Lower lobe of right lung (tissue), 2 donors: Measurements from ENCODE around the gene ZSWIM4. TPM values are rescaled to one million over a fixed set of nuclear protein-coding genes. Genes with fewer than 3 reads are reported as not detected.
"Not testable (repeated sequence)": the region's sequence is repeated elsewhere in the genome, so short reads cannot be mapped to it uniquely, and the experiment has no call there.

Experiments used
- ATAC-seq, 2 donors: fragments of 200-7000 bp; cut with Tn5 transposase; one replicate each; pipeline ENCODE4 v1.9.1; 2020 to 2022; ENCODE audit warnings: mild to moderate bottlenecking in 2 of 2, moderate library complexity in 2 of 2
- DNase-seq: peaks from one replicate; pipeline ENCODE4 v3.0.0-alpha.2; 2020
- H3K27ac ChIP-seq: fragments of 200-600 bp; one replicate; pipeline ENCODE4 v1.8.0; 2022
- H3K27me3 ChIP-seq: fragments of 200-600 bp; one replicate; pipeline ENCODE4 v1.8.0; 2022; ENCODE audit warnings: low read depth
- H3K36me3 ChIP-seq: fragments of 200-600 bp; one replicate; pipeline ENCODE4 v1.8.0; 2022; ENCODE audit warnings: mild to moderate bottlenecking
- H3K4me1 ChIP-seq: fragments of 200-600 bp; one replicate; pipeline ENCODE4 v1.8.0; 2022
- H3K4me3 ChIP-seq: fragments of 200-600 bp; one replicate; pipeline ENCODE4 v1.8.0; 2022; ENCODE audit warnings: mild to moderate bottlenecking
- H3K9me3 ChIP-seq: fragments of 200-600 bp; one replicate; pipeline ENCODE4 v1.8.0; 2022
- intact Hi-C: fragments of 100-400 bp; cut with DNase I; formaldehyde crosslinking; loops from one replicate; pipeline ENCODE4 v1.11.0; 2022
- long read RNA-seq: library from polyadenylated mRNA; unstranded; transcript quantifications from one replicate; pipeline ENCODE4 v2.0.0, GENCODE V29; 2021
- total RNA-seq: library from RNA; stranded (reverse); fragmentation: NEBNext Ultra II Directional; extraction: Animal tissue kit (Norgen Biotek cat#: 25700); gene quantifications from one replicate; pipeline ENCODE4 v1.2.1, GENCODE V29; 2021
- TF ChIP-seq, protein P1 (sequence below): fragments of 200-600 bp; IDR thresholded peaks from one replicate; pipeline ENCODE4 v1.8.0; 2022; ENCODE audit warnings: antibody characterized with exemption, mild to moderate bottlenecking
- donor health status: DM: no; HTN: yes; CAD: no; lungs with severe emphysema.

The ZSWIM4 gene
- 7.4 TPM for total RNA-seq
- long read RNA-seq, partial matches to known transcripts: 3 of 19 reads
- long read RNA-seq, other reads (novel, unspliced or antisense): 16 of 19 reads

DNA sequence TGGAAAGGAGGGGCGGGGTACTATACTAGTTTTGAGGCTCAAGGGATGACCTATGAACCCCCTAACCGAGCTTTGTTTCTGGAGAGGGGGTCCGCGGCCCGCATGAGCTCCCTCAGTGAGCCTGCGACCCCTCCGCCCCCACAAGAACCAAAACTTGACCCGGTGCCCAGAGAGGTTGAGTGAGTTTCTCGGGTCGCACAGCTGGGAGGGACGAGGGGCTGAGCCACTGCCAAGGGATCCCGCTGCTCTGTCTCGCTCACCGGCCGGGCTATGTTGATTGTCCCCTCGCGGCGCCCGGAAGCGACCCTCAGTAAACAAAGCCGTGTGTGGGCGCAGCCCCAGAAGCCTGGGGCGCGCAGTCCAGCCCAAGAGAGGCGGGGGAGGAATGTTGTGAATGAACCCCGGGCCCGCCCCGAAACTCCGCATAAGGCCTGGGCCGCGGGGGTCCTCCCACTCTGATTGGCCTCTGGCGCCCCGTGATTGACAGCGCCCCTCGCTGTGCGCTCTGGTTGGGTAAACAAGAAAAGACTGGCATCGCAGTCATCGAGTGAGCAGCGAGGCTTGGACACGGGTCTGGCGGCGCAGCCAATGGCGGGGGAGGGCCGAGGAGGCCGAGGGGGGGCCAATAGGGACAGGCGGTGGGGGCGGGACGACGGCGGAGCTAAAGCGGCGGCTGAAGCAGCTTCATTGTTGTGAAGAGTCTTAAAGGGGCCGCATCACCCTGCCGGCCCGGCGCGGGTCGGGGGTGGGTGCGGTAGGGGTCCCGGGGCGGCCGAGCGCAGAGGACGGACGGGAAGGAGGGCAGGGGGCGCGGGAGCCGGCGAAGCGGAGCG lies at the start of gene ZSWIM4:
TSS of gene ZSWIM4 (plus strand) at position 687 of the 833 bp plus-strand sequence. CDS start 206 bp downstream, outside the sequence.
- H3K27me3 ChIP-seq: no peaks in the 10 kb centered on the region
- TF ChIP-seq, protein P1, sequence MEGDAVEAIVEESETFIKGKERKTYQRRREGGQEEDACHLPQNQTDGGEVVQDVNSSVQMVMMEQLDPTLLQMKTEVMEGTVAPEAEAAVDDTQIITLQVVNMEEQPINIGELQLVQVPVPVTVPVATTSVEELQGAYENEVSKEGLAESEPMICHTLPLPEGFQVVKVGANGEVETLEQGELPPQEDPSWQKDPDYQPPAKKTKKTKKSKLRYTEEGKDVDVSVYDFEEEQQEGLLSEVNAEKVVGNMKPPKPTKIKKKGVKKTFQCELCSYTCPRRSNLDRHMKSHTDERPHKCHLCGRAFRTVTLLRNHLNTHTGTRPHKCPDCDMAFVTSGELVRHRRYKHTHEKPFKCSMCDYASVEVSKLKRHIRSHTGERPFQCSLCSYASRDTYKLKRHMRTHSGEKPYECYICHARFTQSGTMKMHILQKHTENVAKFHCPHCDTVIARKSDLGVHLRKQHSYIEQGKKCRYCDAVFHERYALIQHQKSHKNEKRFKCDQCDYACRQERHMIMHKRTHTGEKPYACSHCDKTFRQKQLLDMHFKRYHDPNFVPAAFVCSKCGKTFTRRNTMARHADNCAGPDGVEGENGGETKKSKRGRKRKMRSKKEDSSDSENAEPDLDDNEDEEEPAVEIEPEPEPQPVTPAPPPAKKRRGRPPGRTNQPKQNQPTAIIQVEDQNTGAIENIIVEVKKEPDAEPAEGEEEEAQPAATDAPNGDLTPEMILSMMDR: no peak
- H3K4me3 ChIP-seq: peak within 1 kb of the TSS; percentile 79
- H3K36me3 ChIP-seq: no peaks in the 10 kb centered on the region
- H3K27ac ChIP-seq: peak within 1 kb of the TSS; percentile 94
- ATAC-seq (peak; percentile 97 to 98), DNase-seq (peak; percentile 100)
- intact Hi-C loops: no loop called here
- H3K9me3 ChIP-seq: no peaks in the 10 kb centered on the region
- peaks cover 34% of the 10 kb centered on the region for H3K4me1 ChIP-seq

DNA sequence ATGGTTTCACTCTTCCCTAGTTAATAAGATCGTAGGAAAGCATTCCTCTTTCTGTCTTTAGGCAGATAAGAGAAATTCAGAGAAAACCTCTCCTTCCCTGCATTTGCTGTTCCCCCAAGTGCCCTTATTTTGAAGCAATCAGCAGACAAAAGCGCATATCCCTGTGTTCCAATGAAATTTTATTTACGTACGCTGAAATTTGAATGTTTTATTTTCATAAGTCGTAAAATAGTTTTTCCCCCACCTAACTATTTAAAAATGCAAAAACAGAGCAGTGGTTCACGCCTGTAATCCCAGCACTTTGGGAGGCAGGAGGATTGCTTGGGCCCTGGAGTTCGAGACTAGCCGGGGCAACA lies 48.2 kb upstream of the ZSWIM4 start:
- H3K9me3 ChIP-seq: no peaks in the 10 kb centered on the region
- TF ChIP-seq, protein P1: no peak
- H3K27ac ChIP-seq: peak overlapping the region; percentile 90
- peak overlapping the region; percentile 73 for H3K4me3 ChIP-seq
- H3K36me3 ChIP-seq: peaks cover 12% of the 10 kb centered on the region
- peaks cover 10% of the 10 kb centered on the region for H3K4me1 ChIP-seq
- DNase-seq: no peak
- intact Hi-C loops: no loop called here
- no peak for ATAC-seq
- H3K27me3 ChIP-seq: no peaks in the 10 kb centered on the region

DNA sequence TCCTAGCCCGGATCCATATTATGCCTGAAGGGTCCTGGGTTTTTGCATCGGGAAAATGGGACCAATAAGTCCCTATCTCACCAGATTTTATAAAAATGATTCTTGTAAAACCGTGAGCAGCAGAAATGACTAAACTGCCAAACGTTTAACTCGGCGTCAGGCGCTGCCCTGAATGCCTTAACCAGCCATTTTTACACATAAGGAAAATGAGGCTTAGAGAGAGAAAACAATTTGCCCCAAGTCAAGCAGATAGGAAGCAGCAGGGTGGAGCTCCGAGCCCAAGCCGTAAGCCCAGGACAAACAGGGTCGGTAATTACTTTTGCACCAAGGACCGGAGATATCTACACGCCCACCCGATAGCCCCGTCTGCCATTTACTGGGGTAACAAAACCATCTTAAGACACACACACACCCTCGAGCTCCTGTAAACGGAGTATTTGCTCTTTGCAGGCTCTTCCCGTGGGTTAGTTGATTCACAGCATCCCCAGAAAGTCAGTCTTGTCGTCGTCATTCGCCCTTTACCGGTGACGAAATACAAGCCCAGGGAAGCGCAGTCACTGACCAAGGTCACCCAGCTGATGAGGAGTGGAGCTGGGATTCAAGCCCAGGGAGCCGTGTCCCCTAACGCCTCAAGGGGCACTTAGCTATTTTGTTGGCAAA lies 46.9 kb upstream of the ZSWIM4 start:
- Histone ChIP-seq H3K9me3 (no peaks in the 10 kb centered on the region), H3K4me3 (peak overlapping the region; percentile 73), H3K27ac (peak overlapping the region; percentile 90), H3K4me1 (peaks cover 10% of the 10 kb centered on the region), H3K36me3 (peaks cover 23% of the 10 kb centered on the region), H3K27me3 (no peaks in the 10 kb centered on the region)
- peak in 1 of 2 donors; percentile 21 for ATAC-seq
- TF ChIP-seq, protein P1: no peak
- intact Hi-C loops: no loop called here
- no peak for DNase-seq

DNA sequence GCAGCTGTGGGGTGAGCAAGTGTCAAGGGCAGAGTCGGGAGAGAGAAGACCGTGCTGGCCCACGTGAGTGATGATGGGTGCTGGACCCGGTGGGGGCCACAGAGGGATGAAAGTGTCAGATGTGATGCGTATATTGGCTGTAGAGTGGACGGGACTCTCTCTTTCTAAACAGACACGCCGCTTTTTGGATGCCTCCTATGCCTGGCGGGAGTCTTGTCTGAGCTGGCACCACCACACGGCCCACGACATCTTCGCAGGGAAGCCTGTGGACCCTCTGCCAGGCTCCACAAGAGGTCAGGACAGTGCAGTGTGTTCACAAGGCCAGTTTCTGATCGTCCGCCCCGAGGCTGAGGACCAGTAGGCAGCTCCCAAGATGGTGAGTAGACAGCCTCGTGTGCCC lies 43.8 kb upstream of the ZSWIM4 start:
- no peaks in the 10 kb centered on the region for H3K27me3 ChIP-seq
- no peak for ATAC-seq
- no peaks in the 10 kb centered on the region for H3K9me3 ChIP-seq
- peaks cover 52% of the 10 kb centered on the region for H3K36me3 ChIP-seq
- H3K27ac ChIP-seq: no peak overlapping the region
- TF ChIP-seq, protein P1: no peak
- intact Hi-C loops: no loop called here
- no peak for DNase-seq
- peaks cover 10% of the 10 kb centered on the region for H3K4me1 ChIP-seq
- H3K4me3 ChIP-seq: no peak overlapping the region

DNA sequence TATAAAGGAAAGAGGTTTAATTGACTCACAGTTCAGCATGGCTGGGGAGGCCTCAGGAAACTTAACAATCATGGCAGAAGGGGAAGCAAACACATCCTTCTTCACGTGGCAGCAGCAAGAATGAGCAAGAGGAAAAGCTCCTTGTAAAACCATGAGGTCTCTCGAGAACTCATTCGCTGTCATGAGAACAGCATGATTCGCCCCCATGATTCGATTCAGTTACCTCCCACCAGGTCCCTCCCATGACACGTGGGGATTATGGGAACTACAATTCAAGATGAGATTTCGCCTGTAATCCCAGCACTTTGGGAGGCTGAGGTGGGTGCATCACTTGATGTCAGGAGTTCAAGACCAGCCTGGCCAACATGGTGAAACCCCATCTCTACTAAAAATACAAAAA lies 41.6 kb upstream of the ZSWIM4 start:
- H3K27me3 ChIP-seq, ATAC-seq, H3K9me3 ChIP-seq, intact Hi-C loops, H3K4me3 ChIP-seq, DNase-seq, H3K4me1 ChIP-seq, H3K27ac ChIP-seq: not testable (repeated sequence)
- peaks cover 74% of the 10 kb centered on the region for H3K36me3 ChIP-seq

DNA sequence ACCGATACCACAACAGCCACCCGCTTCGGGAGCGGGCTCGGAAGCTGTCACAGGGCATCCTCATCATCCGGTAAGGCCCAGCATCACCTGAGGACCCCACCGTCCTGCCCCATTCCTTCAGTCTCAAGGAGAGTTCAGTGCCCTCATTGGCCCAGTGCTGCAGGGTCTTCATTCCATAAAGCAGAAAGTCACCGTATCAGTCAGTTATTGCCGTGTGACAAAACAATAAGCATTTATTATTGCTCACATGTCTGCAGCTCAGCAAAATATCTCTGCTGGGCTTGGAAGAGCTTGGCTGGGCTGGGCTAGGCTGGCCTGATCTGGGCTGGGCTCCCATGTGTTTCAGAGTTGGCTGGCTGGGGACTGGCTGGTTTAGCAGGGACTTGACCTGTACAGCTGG lies 39.0 kb upstream of the ZSWIM4 start:
- ATAC-seq (no peak), DNase-seq (no peak)
- Histone ChIP-seq H3K27ac (no peak overlapping the region), H3K9me3 (no peaks in the 10 kb centered on the region), H3K4me3 (no peak overlapping the region), H3K36me3 (peaks cover 97% of the 10 kb centered on the region), H3K4me1 (no peaks in the 10 kb centered on the region), H3K27me3 (no peaks in the 10 kb centered on the region)
- TF ChIP-seq, protein P1: no peak
- intact Hi-C loops: no loop called here
